ENCODE measurements around the gene PRORP.

DNA sequence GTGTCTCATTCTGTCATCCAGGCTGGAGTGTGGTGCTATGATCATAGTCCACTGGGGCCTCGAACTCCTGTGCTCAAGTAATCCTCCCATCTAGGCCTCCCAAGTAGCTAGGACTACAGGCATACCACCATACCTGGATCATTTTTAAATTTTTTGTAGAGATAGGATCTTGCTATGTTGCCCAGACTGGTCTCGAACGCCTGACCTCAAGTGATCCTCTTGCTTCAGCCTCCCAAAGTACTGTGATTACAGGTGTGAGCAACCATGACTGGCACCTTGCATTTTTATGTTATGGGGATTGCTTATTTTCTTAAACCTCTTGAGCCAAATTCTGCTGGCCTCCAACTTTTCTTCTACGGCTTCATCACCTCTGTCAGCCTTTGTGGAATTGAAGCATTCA, 26.9 kb downstream of the PRORP start:
- TF ChIP-seq YY1 (IDR thresholded peaks at IDR 0.05; ENCODE audit: insufficient read depth, insufficient read length) (no peak), ZNF274 (IDR thresholded peaks at IDR 0.05; ENCODE audit: low read depth, low read length) (no peak), SUZ12 (IDR thresholded peaks at IDR 0.05; ENCODE audit: extremely low read depth, insufficient read depth, insufficient read length) (no peak)
